ENCODE data around the gene PI4K2A. TPM values are rescaled to one million over a fixed set of nuclear protein-coding genes. Genes with fewer than 3 reads are reported as not detected.
"Not testable (repeated sequence)": the region's sequence is repeated elsewhere in the genome, so short reads cannot be mapped to it uniquely, and the experiment has no call there.

The PI4K2A gene
- total RNA-seq, 4 donors from 2014 or later, result 11.6 to 23.5 (median 19.4) TPM

GRCh38 chr10:97644936-97645335 lies 4.5 kb downstream of the PI4K2A start:
- DNase-seq, result no peak
- no peak overlapping the region for H3K4me3 ChIP-seq
- peaks cover 0 to 14% (median 2%) of the 10 kb centered on the region in 4 donors for H3K4me1 ChIP-seq
- TF ChIP-seq, protein P1, sequence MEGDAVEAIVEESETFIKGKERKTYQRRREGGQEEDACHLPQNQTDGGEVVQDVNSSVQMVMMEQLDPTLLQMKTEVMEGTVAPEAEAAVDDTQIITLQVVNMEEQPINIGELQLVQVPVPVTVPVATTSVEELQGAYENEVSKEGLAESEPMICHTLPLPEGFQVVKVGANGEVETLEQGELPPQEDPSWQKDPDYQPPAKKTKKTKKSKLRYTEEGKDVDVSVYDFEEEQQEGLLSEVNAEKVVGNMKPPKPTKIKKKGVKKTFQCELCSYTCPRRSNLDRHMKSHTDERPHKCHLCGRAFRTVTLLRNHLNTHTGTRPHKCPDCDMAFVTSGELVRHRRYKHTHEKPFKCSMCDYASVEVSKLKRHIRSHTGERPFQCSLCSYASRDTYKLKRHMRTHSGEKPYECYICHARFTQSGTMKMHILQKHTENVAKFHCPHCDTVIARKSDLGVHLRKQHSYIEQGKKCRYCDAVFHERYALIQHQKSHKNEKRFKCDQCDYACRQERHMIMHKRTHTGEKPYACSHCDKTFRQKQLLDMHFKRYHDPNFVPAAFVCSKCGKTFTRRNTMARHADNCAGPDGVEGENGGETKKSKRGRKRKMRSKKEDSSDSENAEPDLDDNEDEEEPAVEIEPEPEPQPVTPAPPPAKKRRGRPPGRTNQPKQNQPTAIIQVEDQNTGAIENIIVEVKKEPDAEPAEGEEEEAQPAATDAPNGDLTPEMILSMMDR (IDR thresholded peaks at IDR 0.05), result no peak
- no peak for TF ChIP-seq POLR2A (IDR thresholded peaks at IDR 0.05)
- H3K27me3 ChIP-seq, result no peaks in the 10 kb centered on the region
- peaks cover 0 to 13% (median 0%) of the 10 kb centered on the region in 3 donors for H3K36me3 ChIP-seq
- H3K27ac ChIP-seq, result no peak overlapping the region
- no peaks in the 10 kb centered on the region for H3K9me3 ChIP-seq

DNA sequence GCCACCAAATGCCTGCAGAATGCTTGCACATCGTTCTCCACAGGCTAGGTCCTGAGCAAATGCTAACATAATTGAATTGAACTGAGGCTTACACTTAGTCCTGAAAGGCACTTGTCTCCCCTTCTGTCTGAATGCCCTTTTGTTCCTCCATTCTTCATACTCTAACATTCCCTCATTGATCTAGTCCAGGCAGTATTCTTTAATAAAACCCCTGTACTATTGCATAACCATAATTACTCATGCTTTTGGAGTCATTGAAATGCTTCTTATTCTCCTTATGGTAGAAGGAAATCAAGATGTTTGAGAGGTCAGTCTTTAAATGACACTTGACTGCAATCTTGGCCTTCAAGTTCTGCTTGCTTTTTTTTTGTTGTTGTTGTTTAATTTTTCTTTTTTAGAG lies 7.1 kb downstream of the PI4K2A start:
- Histone ChIP-seq H3K4me3 (no peak overlapping the region), H3K4me1 (peaks cover 0 to 5% (median 2%) of the 10 kb centered on the region in 4 donors), H3K36me3 (peaks cover 0 to 32% (median 0%) of the 10 kb centered on the region in 3 donors), H3K27ac (no peak overlapping the region), H3K9me3 (no peaks in the 10 kb centered on the region), H3K27me3 (no peaks in the 10 kb centered on the region)
- no peak for TF ChIP-seq POLR2A (IDR thresholded peaks at IDR 0.05)
- TF ChIP-seq, protein P1 (IDR thresholded peaks at IDR 0.05), result no peak
- DNase-seq, result no peak

GRCh38 chr10:97648562-97649404 lies 8.3 kb downstream of the PI4K2A start:
- peak in 2 of 3 donors; percentile 28 to 57 for DNase-seq
- Histone ChIP-seq H3K4me3 (no peak overlapping the region), H3K4me1 (peaks cover 0 to 5% (median 0%) of the 10 kb centered on the region in 4 donors), H3K9me3 (no peaks in the 10 kb centered on the region), H3K27me3 (no peaks in the 10 kb centered on the region), H3K36me3 (peaks cover 0 to 44% (median 0%) of the 10 kb centered on the region in 3 donors), H3K27ac (peak overlapping the region; percentile 7 to 58 (median 43))
- no peak for TF ChIP-seq POLR2A (IDR thresholded peaks at IDR 0.05)
- TF ChIP-seq, protein P1 (IDR thresholded peaks at IDR 0.05), result no peak

GRCh38 chr10:97649405-97649750 lies 8.9 kb downstream of the PI4K2A start:
- H3K9me3 ChIP-seq, DNase-seq, H3K27me3 ChIP-seq, H3K4me3 ChIP-seq, H3K4me1 ChIP-seq: not testable (repeated sequence)
- H3K27ac ChIP-seq, result peak overlapping the region; percentile 7 to 58 (median 43)
- H3K36me3 ChIP-seq, result peaks cover 0 to 44% (median 0%) of the 10 kb centered on the region in 3 donors

DNA sequence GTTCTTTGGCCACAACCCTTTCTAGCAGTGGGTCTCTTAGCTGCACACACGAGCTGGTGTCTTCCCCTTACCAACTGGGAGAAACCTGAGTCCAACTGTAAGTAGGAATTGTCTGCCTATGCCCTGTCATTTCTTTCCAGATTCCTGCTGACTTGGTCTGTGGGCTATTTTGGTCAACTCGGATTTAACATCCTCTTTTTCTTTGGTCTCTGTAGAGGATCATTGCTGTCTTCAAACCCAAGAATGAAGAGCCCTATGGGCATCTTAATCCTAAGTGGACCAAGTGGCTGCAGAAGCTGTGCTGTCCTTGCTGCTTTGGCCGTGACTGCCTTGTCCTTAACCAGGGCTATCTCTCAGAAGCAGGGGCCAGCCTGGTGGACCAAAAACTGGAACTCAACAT lies 10.3 kb downstream of the PI4K2A start:
- no peak for DNase-seq
- TF ChIP-seq, protein P1 (IDR thresholded peaks at IDR 0.05), result no peak
- no peak for TF ChIP-seq POLR2A (IDR thresholded peaks at IDR 0.05)
- peak overlapping the region in 1 of 4 donors; percentile 6 for H3K27ac ChIP-seq
- H3K4me1 ChIP-seq, result peaks cover 0 to 5% (median 0%) of the 10 kb centered on the region in 4 donors
- no peak overlapping the region for H3K4me3 ChIP-seq
- no peaks in the 10 kb centered on the region for H3K9me3 ChIP-seq
- peaks cover 0 to 45% (median 0%) of the 10 kb centered on the region in 3 donors for H3K36me3 ChIP-seq
- H3K27me3 ChIP-seq, result no peaks in the 10 kb centered on the region

GRCh38 chr10:97651773-97652172 lies 11.3 kb downstream of the PI4K2A start:
- peaks cover 0 to 52% (median 0%) of the 10 kb centered on the region in 3 donors for H3K36me3 ChIP-seq
- H3K27ac ChIP-seq, result no peak overlapping the region
- no peak for DNase-seq
- TF ChIP-seq POLR2A (IDR thresholded peaks at IDR 0.05), result no peak
- TF ChIP-seq, protein P1 (IDR thresholded peaks at IDR 0.05), result no peak
- no peaks in the 10 kb centered on the region for H3K9me3 ChIP-seq
- no peak overlapping the region for H3K4me3 ChIP-seq
- H3K27me3 ChIP-seq, result no peaks in the 10 kb centered on the region
- H3K4me1 ChIP-seq, result peaks cover 0 to 5% (median 0%) of the 10 kb centered on the region in 4 donors
